CD4-positive, alpha-beta T cell treated with Interleukin-21 for 1 hour (primary cell): Measurements from ENCODE around the gene PRKN.
"Not testable (repeated sequence)": the region's sequence is repeated elsewhere in the genome, so short reads cannot be mapped to it uniquely, and the experiment has no call there.

ENCODE experiments used
- DNase-seq: peaks from one replicate; pipeline ENCODE4 v3.0.0-alpha.2; 2020

PRKN gene

GRCh38 chr6:161498881-161499280 is 1228.7 kb downstream of the PRKN start:
- no peak for DNase-seq

DNA sequence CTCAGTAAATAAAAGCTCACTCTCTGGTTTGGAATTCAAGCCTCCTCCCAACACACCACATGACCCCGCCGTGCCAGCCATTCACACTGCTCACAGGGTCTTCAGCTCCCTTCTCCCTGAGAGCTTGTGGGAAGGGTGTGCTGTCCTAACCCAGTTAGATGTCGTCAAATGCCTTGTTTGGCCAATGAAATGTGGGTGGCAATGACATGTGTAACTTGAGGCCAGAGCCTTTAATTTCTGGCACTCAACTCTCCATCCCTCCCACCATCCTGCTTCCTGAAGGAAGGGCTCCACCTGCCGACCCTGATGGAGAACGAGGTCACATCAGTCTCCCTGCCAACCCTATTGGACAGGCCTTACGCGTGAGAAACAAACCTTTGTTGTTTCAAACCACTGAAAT is 1229.2 kb downstream of the PRKN start:
- DNase-seq, result no peak

DNA sequence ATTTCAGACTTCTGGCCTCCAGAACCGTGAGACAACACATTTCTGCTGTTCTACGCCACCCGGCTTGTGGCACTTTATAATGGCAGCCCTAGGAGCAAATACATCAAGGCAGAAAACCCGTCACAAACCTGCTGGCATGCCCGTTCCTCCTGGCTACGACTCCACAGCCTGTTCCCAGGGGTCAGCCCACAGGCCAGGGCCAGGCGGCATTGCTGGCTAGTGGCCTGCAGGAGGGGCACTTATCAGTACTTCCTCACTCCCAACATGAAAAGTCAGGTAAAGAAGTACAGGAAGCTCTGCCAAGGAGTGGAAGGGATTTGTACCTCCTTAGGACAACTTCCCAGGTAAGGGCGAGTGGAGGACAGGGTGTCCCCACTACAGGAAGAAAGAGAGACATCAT is 1230.6 kb downstream of the PRKN start:
- no peak for DNase-seq

GRCh38 chr6:161496271-161496670 is 1231.3 kb downstream of the PRKN start:
- not testable (repeated sequence) for DNase-seq

DNA sequence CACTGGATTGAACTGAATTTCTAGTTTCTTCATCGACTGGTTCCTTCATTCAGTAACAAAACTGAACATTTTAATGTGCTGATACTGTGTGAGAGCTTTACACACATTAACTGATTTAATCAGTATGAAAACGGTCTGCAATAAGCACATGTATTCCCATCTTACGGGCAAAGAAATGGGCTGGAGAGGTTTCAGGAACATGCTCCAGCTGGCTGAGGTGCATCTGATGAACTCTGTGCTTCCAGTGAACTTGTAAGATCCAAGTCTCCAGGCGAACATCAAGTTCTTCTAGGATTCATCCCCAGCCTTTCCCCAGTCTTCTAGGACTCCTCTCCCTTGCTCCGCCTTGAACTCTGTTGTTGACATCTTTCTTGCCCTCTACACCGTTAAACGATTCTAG is 1233.0 kb downstream of the PRKN start:
- no peak for DNase-seq

DNA sequence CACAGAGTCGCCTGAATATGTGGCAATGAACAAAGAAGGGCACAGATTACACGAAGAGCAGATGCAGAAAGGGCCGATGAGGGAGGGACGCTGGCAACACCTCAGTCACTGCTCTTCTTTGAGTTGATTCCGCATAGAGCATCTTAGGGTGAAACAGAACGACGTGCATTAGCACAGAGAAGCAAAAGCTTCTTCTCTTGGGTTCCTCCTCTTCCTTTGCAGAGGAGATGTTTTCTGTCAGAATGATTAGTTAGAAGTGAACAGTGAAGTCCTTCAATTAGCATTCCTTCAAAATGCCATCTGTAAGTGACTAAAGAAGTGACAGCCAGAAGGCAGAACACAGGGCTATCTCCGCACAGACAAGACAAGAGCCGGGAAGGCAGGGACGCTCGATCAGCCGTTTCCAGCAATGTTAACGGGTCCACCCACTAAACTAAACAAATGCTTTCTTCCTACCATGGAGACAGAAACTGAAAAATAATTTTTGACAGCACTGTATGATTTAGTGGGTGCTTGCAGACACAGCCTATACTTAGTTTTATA is 1233.9 kb downstream of the PRKN start:
- no peak for DNase-seq

- DNase-seq, result no peak
Measured at GRCh38 chr6:161489626-161490306, 1237.8 kb downstream of the PRKN start.

DNA sequence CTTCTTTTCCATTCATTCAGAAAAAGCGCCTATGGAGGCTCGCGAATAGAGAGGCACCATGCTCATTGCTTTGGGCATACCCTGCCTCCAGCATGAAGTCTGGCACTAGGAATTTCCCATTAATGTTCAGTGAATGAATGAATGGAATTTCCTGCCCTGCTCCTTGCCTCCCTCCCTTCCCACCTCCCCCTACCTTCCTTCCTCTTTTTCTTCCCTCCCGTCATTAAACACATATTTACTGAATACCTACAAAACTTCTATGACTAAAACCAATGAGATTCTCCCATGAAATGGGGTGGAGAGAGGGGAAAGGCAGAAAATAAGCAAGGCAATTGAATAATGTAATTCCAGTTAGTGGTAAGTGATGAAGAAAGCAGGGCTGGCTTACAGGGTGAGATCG is 1239.9 kb downstream of the PRKN start:
- no peak for DNase-seq

DNA sequence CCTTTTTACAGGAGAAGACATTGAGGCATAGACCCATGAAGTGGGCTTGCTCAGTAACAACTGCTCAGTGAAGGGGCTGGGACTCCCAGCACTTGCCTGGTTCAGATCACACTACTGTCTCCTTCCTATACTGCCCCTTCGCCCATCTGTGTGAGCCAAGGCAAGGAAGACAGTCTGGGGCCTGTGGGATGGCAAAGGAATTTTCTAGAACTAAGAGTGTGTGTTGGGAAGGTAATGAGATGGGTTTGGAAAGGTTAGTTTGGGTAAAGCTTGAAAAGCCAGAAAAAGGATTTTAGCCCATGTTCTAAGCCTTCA is 1240.4 kb downstream of the PRKN start:
- no peak for DNase-seq

- DNase-seq, result no peak
Measured at GRCh38 chr6:161486361-161487216, 1241.0 kb downstream of the PRKN start.

DNA sequence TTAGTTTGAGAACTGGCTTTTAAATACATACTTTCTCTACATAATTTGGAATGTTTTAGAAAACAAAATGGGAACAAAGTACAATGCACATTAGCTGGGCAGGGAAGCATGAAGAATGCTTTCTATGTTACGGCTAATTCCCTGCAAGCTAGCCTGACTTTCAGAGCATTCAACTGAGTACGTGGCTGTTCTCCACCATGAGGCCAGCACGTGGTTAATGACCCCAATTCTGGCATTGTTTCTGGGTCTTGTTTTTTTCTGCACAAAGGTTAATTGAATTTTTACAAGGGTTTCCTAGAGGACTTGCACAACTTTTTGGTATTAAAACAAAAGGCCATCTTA is 1245.1 kb downstream of the PRKN start:
- no peak for DNase-seq

GRCh38 chr6:161481786-161482516 is 1245.6 kb downstream of the PRKN start:
- no peak for DNase-seq

GRCh38 chr6:161480421-161481155 is 1247.0 kb downstream of the PRKN start:
- no peak for DNase-seq

- DNase-seq, result no peak
Measured at GRCh38 chr6:161479376-161479775, 1248.2 kb downstream of the PRKN start.

GRCh38 chr6:161477876-161478425 is 1249.6 kb downstream of the PRKN start:
- no peak for DNase-seq

DNA sequence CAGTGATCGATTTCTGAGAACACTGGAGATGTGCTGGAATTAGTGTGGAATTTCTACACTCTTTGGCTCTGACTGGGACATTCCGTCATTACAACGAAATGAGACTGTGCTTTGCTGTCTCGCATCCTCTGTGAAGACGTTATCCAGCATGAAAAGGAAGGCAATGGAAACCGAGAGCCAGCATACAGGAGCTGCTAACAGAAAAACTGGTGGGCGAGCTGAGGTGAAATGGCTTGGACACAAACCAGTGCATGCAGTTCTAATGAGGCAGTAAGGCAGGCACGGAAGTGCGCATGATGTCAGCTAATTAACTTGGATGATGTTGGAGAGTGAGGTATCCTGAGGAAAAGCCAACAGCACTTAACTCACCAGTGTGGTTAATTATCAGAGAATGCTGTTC is 1250.9 kb downstream of the PRKN start:
- DNase-seq, result no peak

- no peak for DNase-seq
Measured at GRCh38 chr6:161465403-161465802, 1262.2 kb downstream of the PRKN start.

DNA sequence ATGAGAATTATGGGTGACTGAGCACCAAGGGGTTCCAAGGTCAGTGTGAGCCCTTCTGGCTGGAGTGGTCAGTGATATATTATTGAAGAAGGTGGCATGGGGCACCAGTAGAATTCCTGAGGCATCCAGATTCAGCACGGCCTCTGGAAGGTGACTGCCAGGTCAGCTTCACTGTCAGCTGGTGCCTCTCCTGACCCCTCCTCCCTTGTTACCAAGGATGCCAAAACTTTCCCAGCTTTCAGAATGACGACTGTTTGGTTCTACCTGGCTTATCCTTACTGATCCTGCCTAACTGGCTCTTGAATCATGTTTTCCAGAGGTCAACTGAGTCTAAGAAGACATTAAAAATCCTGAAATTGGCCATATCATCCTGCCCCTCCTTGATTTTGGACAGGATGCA is 1264.5 kb downstream of the PRKN start:
- no peak for DNase-seq

DNA sequence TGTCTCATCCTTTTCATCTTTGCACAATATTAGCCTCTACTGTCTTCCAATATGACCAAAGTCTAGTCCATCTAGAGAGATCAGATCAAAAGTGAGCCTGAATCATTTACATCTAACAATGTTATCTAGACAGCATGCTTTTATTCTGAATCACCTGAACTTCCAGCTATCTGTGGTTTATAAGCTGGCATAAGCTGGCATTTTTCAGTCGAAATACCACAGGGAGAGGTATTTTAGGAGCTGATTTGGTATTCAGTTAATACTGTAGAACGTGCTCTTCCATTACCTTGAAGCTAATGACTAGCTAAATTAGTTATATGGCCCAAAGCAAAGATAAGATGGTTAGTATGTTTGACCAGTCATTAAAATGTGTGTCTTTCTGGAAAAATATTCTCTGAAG is 1265.4 kb downstream of the PRKN start:
- DNase-seq, result no peak

GRCh38 chr6:161459008-161459615 is 1268.5 kb downstream of the PRKN start:
- DNase-seq, result no peak

- no peak for DNase-seq
Measured at GRCh38 chr6:161458201-161458951, 1269.2 kb downstream of the PRKN start.

DNA sequence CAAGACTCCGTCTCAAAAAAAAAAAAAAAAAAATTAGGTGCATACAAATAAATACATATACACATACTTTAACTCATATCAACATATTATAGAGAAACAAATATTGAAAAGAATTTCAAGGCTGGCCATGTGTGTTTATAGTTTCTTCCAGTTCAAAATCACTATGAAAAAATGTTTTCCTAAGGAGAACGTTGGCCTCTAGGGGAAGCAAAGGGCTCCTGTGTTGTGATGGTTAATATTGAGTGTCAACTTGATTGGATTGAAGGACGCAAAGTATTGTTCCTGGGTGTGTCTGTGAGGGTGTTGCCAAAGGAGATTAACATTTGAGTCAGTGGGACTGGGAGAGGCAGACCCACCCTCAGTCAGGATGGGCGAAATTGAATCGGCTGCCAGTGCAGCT is 1271.7 kb downstream of the PRKN start:
- no peak for DNase-seq
